ENCODE data around the gene TUBGCP5. TPM values are rescaled to one million over a fixed set of nuclear protein-coding genes. Genes with fewer than 3 reads are reported as not detected.
A peak's percentile ranks its signal among the peaks of the same experiment; 100 is the strongest.
"Not testable (repeated sequence)": the region's sequence is repeated elsewhere in the genome, so short reads cannot be mapped to it uniquely, and the experiment has no call there.

The TUBGCP5 gene
- polyA plus RNA-seq (2012; ENCODE audit: low read depth, missing spikeins) = 9.3 TPM

GRCh38 chr15:23039143-23039916 lies at the start of gene TUBGCP5:
Gene TUBGCP5, minus strand, starts transcription at chr15:23039569. Its CDS starts 26 bp downstream, at chr15:23039543.
- no peak for FAIRE-seq
- DNase-seq (ENCODE audit: insufficient read length, low spot score) = peak; percentile 96
- no peak for TF ChIP-seq SPI1 (IDR thresholded peaks at IDR 0.05; ENCODE audit: low read depth, low read length)
- peak; percentile 98 for TF ChIP-seq POLR2A (IDR thresholded peaks at IDR 0.05; ENCODE audit: low read depth, low read length)
- peak; percentile 43 for TF ChIP-seq POU2F2 (IDR thresholded peaks at IDR 0.05; ENCODE audit: low read depth, low read length)
- TF ChIP-seq TAF1 (IDR thresholded peaks at IDR 0.05; ENCODE audit: low read depth, low read length) = peak; percentile 84; the same call in 1 of the 2 replicates
- no peak for TF ChIP-seq PAX5 (IDR thresholded peaks at IDR 0.05; ENCODE audit: insufficient read depth, low read length, severe bottlenecking)
- TF ChIP-seq POLR2AphosphoS5 (IDR thresholded peaks at IDR 0.05; ENCODE audit: low read depth, low read length) = peak; percentile 97

- no peak for TF ChIP-seq POU2F2 (IDR thresholded peaks at IDR 0.05; ENCODE audit: low read depth, low read length)
- no peak for TF ChIP-seq SPI1 (IDR thresholded peaks at IDR 0.05; ENCODE audit: low read depth, low read length)
- TF ChIP-seq POLR2A (IDR thresholded peaks at IDR 0.05; ENCODE audit: low read depth, low read length) = no peak
- no peak for TF ChIP-seq POLR2AphosphoS5 (IDR thresholded peaks at IDR 0.05; ENCODE audit: low read depth, low read length)
- no peak for FAIRE-seq
- no peak for DNase-seq (ENCODE audit: insufficient read length, low spot score)
Observed at GRCh38 chr15:23083115-23083514, 43.7 kb upstream of the TUBGCP5 start.

GRCh38 chr15:23081996-23082737 lies 42.8 kb upstream of the TUBGCP5 start:
- not testable (repeated sequence) for DNase-seq (ENCODE audit: insufficient read length, low spot score); FAIRE-seq

- no peak for TF ChIP-seq PAX5 (IDR thresholded peaks at IDR 0.05; ENCODE audit: insufficient read depth, low read length, severe bottlenecking)
- no peak for TF ChIP-seq SPI1 (IDR thresholded peaks at IDR 0.05; ENCODE audit: low read depth, low read length)
- no peak for TF ChIP-seq POU2F2 (IDR thresholded peaks at IDR 0.05; ENCODE audit: low read depth, low read length)
- TF ChIP-seq TAF1 (IDR thresholded peaks at IDR 0.05; ENCODE audit: low read depth, low read length) = no peak
- no peak for TF ChIP-seq POLR2A (IDR thresholded peaks at IDR 0.05; ENCODE audit: low read depth, low read length)
- TF ChIP-seq POLR2AphosphoS5 (IDR thresholded peaks at IDR 0.05; ENCODE audit: low read depth, low read length) = no peak
- DNase-seq (ENCODE audit: insufficient read length, low spot score) = no peak
- no peak for FAIRE-seq
Observed at GRCh38 chr15:23081271-23081670, 41.9 kb upstream of the TUBGCP5 start.

- DNase-seq (ENCODE audit: insufficient read length, low spot score) (no peak), FAIRE-seq (no peak)
- no peak for TF ChIP-seq TAF1 (IDR thresholded peaks at IDR 0.05; ENCODE audit: low read depth, low read length)
- no peak for TF ChIP-seq PAX5 (IDR thresholded peaks at IDR 0.05; ENCODE audit: insufficient read depth, low read length, severe bottlenecking)
- no peak for TF ChIP-seq SPI1 (IDR thresholded peaks at IDR 0.05; ENCODE audit: low read depth, low read length)
Observed at GRCh38 chr15:23079766-23080165, 40.4 kb upstream of the TUBGCP5 start.

GRCh38 chr15:23075927-23076326 lies 36.6 kb upstream of the TUBGCP5 start:
- no peak for TF ChIP-seq POLR2A (IDR thresholded peaks at IDR 0.05; ENCODE audit: low read depth, low read length)
- no peak for TF ChIP-seq SPI1 (IDR thresholded peaks at IDR 0.05; ENCODE audit: low read depth, low read length)
- TF ChIP-seq POLR2AphosphoS5 (IDR thresholded peaks at IDR 0.05; ENCODE audit: low read depth, low read length) = no peak
- no peak for TF ChIP-seq TAF1 (IDR thresholded peaks at IDR 0.05; ENCODE audit: low read depth, low read length)
- no peak for TF ChIP-seq PAX5 (IDR thresholded peaks at IDR 0.05; ENCODE audit: insufficient read depth, low read length, severe bottlenecking)
- TF ChIP-seq POU2F2 (IDR thresholded peaks at IDR 0.05; ENCODE audit: low read depth, low read length) = no peak
- FAIRE-seq = no peak
- no peak for DNase-seq (ENCODE audit: insufficient read length, low spot score)

GRCh38 chr15:23074684-23075083 lies 35.3 kb upstream of the TUBGCP5 start:
- no peak for DNase-seq (ENCODE audit: insufficient read length, low spot score)
- TF ChIP-seq TAF1 (IDR thresholded peaks at IDR 0.05; ENCODE audit: low read depth, low read length) (no peak), PAX5 (IDR thresholded peaks at IDR 0.05; ENCODE audit: insufficient read depth, low read length, severe bottlenecking) (no peak), SPI1 (IDR thresholded peaks at IDR 0.05; ENCODE audit: low read depth, low read length) (no peak), POLR2A (IDR thresholded peaks at IDR 0.05; ENCODE audit: low read depth, low read length) (no peak), POLR2AphosphoS5 (IDR thresholded peaks at IDR 0.05; ENCODE audit: low read depth, low read length) (no peak), POU2F2 (IDR thresholded peaks at IDR 0.05; ENCODE audit: low read depth, low read length) (no peak)
- FAIRE-seq = no peak

- FAIRE-seq (no peak), DNase-seq (ENCODE audit: insufficient read length, low spot score) (no peak)
- TF ChIP-seq POLR2A (IDR thresholded peaks at IDR 0.05; ENCODE audit: low read depth, low read length) (no peak), POLR2AphosphoS5 (IDR thresholded peaks at IDR 0.05; ENCODE audit: low read depth, low read length) (no peak), POU2F2 (IDR thresholded peaks at IDR 0.05; ENCODE audit: low read depth, low read length) (no peak), TAF1 (IDR thresholded peaks at IDR 0.05; ENCODE audit: low read depth, low read length) (no peak), SPI1 (IDR thresholded peaks at IDR 0.05; ENCODE audit: low read depth, low read length) (no peak), PAX5 (IDR thresholded peaks at IDR 0.05; ENCODE audit: insufficient read depth, low read length, severe bottlenecking) (no peak)
Observed at GRCh38 chr15:23073890-23074646, 34.7 kb upstream of the TUBGCP5 start.

GRCh38 chr15:23072633-23073032 lies 33.3 kb upstream of the TUBGCP5 start:
- DNase-seq (ENCODE audit: insufficient read length, low spot score) (no peak), FAIRE-seq (no peak)
- TF ChIP-seq POLR2AphosphoS5 (IDR thresholded peaks at IDR 0.05; ENCODE audit: low read depth, low read length) (no peak), POU2F2 (IDR thresholded peaks at IDR 0.05; ENCODE audit: low read depth, low read length) (no peak), SPI1 (IDR thresholded peaks at IDR 0.05; ENCODE audit: low read depth, low read length) (no peak), TAF1 (IDR thresholded peaks at IDR 0.05; ENCODE audit: low read depth, low read length) (no peak), POLR2A (IDR thresholded peaks at IDR 0.05; ENCODE audit: low read depth, low read length) (no peak), PAX5 (IDR thresholded peaks at IDR 0.05; ENCODE audit: insufficient read depth, low read length, severe bottlenecking) (no peak)

Measured in GM12891 (cell line).